Erythroblast (primary cell): Measurements from ENCODE around the gene PTH2.

Experiments
- GATA1 ChIP-seq: IDR thresholded peaks from 2 replicates; pipeline ENCODE4 v1.6.1; 2011; ENCODE audit warnings: low read depth, mild to moderate bottlenecking, control low read depth, low read length, moderate library complexity
- POLR2A ChIP-seq: IDR thresholded peaks from 2 replicates; pipeline ENCODE4 v1.6.1; 2011; ENCODE audit warnings: mild to moderate bottlenecking, low read length

DNA sequence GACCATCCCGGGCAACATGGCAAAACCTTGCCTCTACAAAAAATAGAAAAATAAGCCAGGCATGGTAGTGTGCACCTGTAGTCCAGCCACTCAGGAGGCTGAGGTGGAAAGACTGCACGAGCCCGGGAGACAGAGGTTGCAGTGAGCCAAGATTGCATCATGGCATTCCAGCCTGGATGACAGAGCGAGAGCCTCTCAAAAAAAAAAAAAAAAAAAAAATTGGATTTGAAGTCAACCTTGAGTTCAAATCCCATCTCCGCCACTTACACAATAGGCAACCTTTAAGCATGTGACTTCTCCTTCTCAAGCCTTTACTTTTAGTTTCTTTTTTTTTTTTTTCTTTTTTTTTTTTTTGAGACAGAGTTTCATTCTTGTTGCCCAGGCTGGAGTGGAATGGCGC, 23.2 kb downstream of the PTH2 start:
- TF ChIP-seq POLR2A (no peak), GATA1 (no peak)
